CD4-positive, alpha-beta T cell (primary cell): ENCODE data around the gene SEC31A. TPM values are rescaled to one million over a fixed set of nuclear protein-coding genes. Genes with fewer than 3 reads are reported as not detected.

ENCODE experiments used
- ATAC-seq: fragments of 200-7000 bp; cut with Tn5 transposase; one replicate; pipeline ENCODE4 v1.10.0; 2022; ENCODE audit warnings: mild to moderate bottlenecking; ENCODE audit not compliant: poor library complexity
- CTCF ChIA-PET: fragments of 350-600 bp; sonication (Branson Sonifier 250); formaldehyde crosslinking; loops from one replicate; lab custom pipeline; 2021; ENCODE audit warnings: antibody characterized with exemption, inconsistent platforms; lab: Charles Lee
- POLR2A ChIA-PET: fragments of 350-600 bp; sonication (Branson Sonifier 250); formaldehyde crosslinking; loops from one replicate; lab custom pipeline; 2021; ENCODE audit warnings: antibody characterized with exemption, inconsistent platforms; lab: Charles Lee
- DNase-seq, 14 experiments: peaks; one replicate each; pipeline ENCODE4 v3.0.0-alpha.2; 2013 to 2020; ENCODE audit warnings: mixed read lengths in 2 of 14
- H3K27ac ChIP-seq, 2 donors: one replicate each; pipeline versions ENCODE4 v1.5.1 to v1.7.0; 2013; ENCODE audit warnings: low read length in 2 of 2, low read depth in 1 of 2, mild to moderate bottlenecking in 1 of 2
- H3K27me3 ChIP-seq, 2 experiments: 1 replicate in 1 of 2; 2 replicates in 1 of 2; pipeline versions ENCODE4 v1.6.1 to v1.7.0; 2013; ENCODE audit warnings: low read length in 2 of 2, control low read depth in 1 of 2, mild to moderate bottlenecking in 1 of 2, moderate library complexity in 1 of 2; ENCODE audit not compliant: insufficient read depth in 2 of 2, control insufficient read depth in 1 of 2
- H3K36me3 ChIP-seq: one replicate; pipeline ENCODE4 v1.6.1; 2013; ENCODE audit warnings: low read length, control low read depth; ENCODE audit not compliant: insufficient read depth
- H3K4me1 ChIP-seq: one replicate; pipeline ENCODE4 v1.6.1; 2013; ENCODE audit warnings: low read length, control low read depth; ENCODE audit not compliant: insufficient read depth
- H3K4me3 ChIP-seq: one replicate; pipeline ENCODE4 v1.5.1; 2013; ENCODE audit warnings: mild to moderate bottlenecking, low read length, moderate library complexity
- H3K9me3 ChIP-seq, 2 experiments: 1 replicate in 1 of 2; 2 replicates in 1 of 2; pipeline versions ENCODE4 v1.6.1 to v1.7.0; 2013; ENCODE audit warnings: low read length in 2 of 2, mild to moderate bottlenecking in 2 of 2, control low read depth in 1 of 2, moderate library complexity in 1 of 2; ENCODE audit not compliant: control insufficient read depth in 1 of 2, insufficient read depth in 1 of 2
- H3K27ac Mint-ChIP-seq: one replicate; pipeline ENCODE4 v1.8.0; 2020; ENCODE audit warnings: mixed read lengths
- H3K27me3 Mint-ChIP-seq: one replicate; pipeline ENCODE4 v1.8.0; 2021; ENCODE audit warnings: mixed read lengths
- H3K36me3 Mint-ChIP-seq: one replicate; pipeline ENCODE4 v1.8.0; 2021; ENCODE audit warnings: low read depth, mixed read lengths
- H3K4me1 Mint-ChIP-seq: one replicate; pipeline ENCODE4 v1.8.0; 2021; ENCODE audit warnings: low read depth, mixed read lengths
- H3K4me3 Mint-ChIP-seq: one replicate; pipeline ENCODE4 v1.8.0; 2020; ENCODE audit warnings: mild to moderate bottlenecking, mixed read lengths
- H3K9me3 Mint-ChIP-seq: one replicate; pipeline ENCODE4 v1.8.0; 2020; ENCODE audit warnings: mixed read lengths
- CTCF ChIP-seq: fragments of 200-600 bp; IDR thresholded peaks from one replicate; pipeline ENCODE4 v1.8.0; 2022; ENCODE audit warnings: antibody characterized with exemption, mild to moderate bottlenecking
- intact Hi-C, 2 experiments: fragments of 100-400 bp; cut with DNase I in 1 of 2; cut with micrococcal nuclease in 1 of 2; formaldehyde crosslinking; loops; one replicate each; pipeline versions ENCODE4 v1.15.1 to v1.9.0; 2023 to 2025; cut with DNase I, micrococcal nuclease
- total RNA-seq, 174 experiments: library from RNA in 2 of 174; stranded (reverse) in 2 of 174; gene quantifications; one replicate each; pipeline ENCODE4 v1.2.3 and lab custom pipeline; 2021 to 2026

SEC31A gene
- total RNA-seq, 2 experiments from 2014 or later, result 130 to 131 TPM

- peak; percentile 83 for ATAC-seq
Measured at GRCh38 chr4:82798168-82799005, 92.6 kb downstream of the SEC31A start, which contains the start of gene SCD5. Gene SCD5, minus strand, starts transcription at chr4:82798796. Its CDS starts 259 bp downstream, at chr4:82798537.

GRCh38 chr4:82797405-82798111 lies 93.4 kb downstream of the SEC31A start:
- Histone ChIP-seq H3K27ac (no peak overlapping the region), H3K9me3 (no peaks in the 10 kb centered on the region), H3K4me1 (peaks cover 27% of the 10 kb centered on the region), H3K4me3 (peak overlapping the region; percentile 29), H3K36me3 (no peaks in the 10 kb centered on the region), H3K27me3 (peaks cover 35 to 46% of the 10 kb centered on the region in 2 experiments)
- no peak for TF ChIP-seq CTCF
- intact Hi-C loops, result no loop called here
- Mint-ChIP-seq H3K4me3 (peak overlapping the region; percentile 77), H3K9me3 (no peaks in the 10 kb centered on the region), H3K4me1 (peaks cover 22% of the 10 kb centered on the region), H3K27ac (no peak overlapping the region), H3K36me3 (no peaks in the 10 kb centered on the region), H3K27me3 (peaks cover 68% of the 10 kb centered on the region)
- no peak for ATAC-seq
- POLR2A ChIA-PET, result interaction anchor here (0.6 kb wide), 1 partner anchor 78 kb away, joined by 4 read pairs; no protein-coding TSS in a partner anchor
- peak in 1 of 14 experiments; percentile 28 for DNase-seq
- CTCF ChIA-PET, result no interaction called here

More at GRCh38 chr4:82798168-82799005, 92.6 kb downstream of the SEC31A start, which contains the start of gene SCD5:
- peaks cover 22% of the 10 kb centered on the region for H3K4me1 Mint-ChIP-seq
- no peaks in the 10 kb centered on the region for H3K9me3 ChIP-seq
- H3K27me3 ChIP-seq, result peaks cover 35 to 46% of the 10 kb centered on the region in 2 experiments
- ChIA-PET CTCF (no interaction called here), POLR2A (interaction anchor here (0.6 kb wide), 2 partner anchors 79 to 151 kb away, joined by 4 read pairs; no protein-coding TSS in a partner anchor)
- no peaks in the 10 kb centered on the region for H3K36me3 Mint-ChIP-seq
- peak in 10 of 14 experiments; percentile 2 to 82 (median 30) for DNase-seq
- H3K36me3 ChIP-seq, result no peaks in the 10 kb centered on the region
- peaks cover 27% of the 10 kb centered on the region for H3K4me1 ChIP-seq
- H3K4me3 ChIP-seq, result peak within 1 kb of the TSS; percentile 55
- peak within 1 kb of the TSS; percentile 88 for H3K4me3 Mint-ChIP-seq
- no peak within 1 kb of the TSS for H3K27ac ChIP-seq
- H3K27me3 Mint-ChIP-seq, result peaks cover 63% of the 10 kb centered on the region
- intact Hi-C loops, result no loop called here
- no peaks in the 10 kb centered on the region for H3K9me3 Mint-ChIP-seq
- no peak within 1 kb of the TSS for H3K27ac Mint-ChIP-seq
- no peak for TF ChIP-seq CTCF

- Histone ChIP-seq H3K36me3 (no peaks in the 10 kb centered on the region), H3K4me1 (peaks cover 27% of the 10 kb centered on the region), H3K9me3 (no peaks in the 10 kb centered on the region), H3K27ac (no peak overlapping the region), H3K4me3 (no peak overlapping the region), H3K27me3 (peaks cover 35 to 41% of the 10 kb centered on the region in 2 experiments)
- peaks cover 67% of the 10 kb centered on the region for H3K27me3 Mint-ChIP-seq
- H3K4me1 Mint-ChIP-seq, result peaks cover 22% of the 10 kb centered on the region
- H3K27ac Mint-ChIP-seq, result no peak overlapping the region
- peak in 1 of 14 experiments; percentile 11 for DNase-seq
- peak overlapping the region; percentile 77 for H3K4me3 Mint-ChIP-seq
- ChIA-PET POLR2A (no interaction called here), CTCF (no interaction called here)
- H3K36me3 Mint-ChIP-seq, result no peaks in the 10 kb centered on the region
- no peak for TF ChIP-seq CTCF
- intact Hi-C loops, result no loop called here
- ATAC-seq, result no peak
- H3K9me3 Mint-ChIP-seq, result no peaks in the 10 kb centered on the region
Measured at GRCh38 chr4:82797040-82797404, 93.9 kb downstream of the SEC31A start.
